ENCODE measurements around the gene MEGF11. TPM values are rescaled to one million over a fixed set of nuclear protein-coding genes. Genes with fewer than 3 reads are reported as not detected.

MEGF11 gene
- polyA plus RNA-seq, 4 donors: 2.1 to 3.0 (median 3.0) TPM

DNA sequence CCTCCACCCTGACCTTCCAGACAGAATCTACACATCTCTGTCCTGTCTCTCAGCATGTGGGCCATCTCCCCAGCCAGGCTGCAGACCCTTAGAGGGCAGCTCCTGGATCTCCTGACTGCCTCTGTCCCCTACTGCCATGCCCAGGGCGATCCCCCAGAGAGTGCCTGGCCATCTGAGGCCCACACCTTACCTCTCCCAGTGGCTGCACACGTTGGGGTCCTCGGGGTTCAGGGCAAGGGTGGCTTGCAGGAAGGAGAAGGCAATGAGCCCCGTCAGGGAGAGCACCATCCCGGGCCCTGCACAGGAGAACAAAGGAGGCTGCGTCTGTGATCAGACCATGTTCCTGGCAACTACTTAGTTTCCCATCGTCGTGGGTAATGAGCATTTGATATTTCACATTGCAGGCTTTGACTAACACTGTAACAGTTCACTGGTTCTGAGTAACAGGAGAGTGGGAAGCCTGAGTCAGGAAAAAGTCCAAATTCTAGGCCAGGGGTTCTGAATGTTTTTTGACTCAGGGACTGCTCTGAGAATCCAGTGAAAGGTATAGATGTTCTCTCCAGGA lies 125.4 kb downstream of the MEGF11 start:
- no peak for DNase-seq (ENCODE audit: low read depth in 4 of 4, low spot score in 2 of 4)

DNA sequence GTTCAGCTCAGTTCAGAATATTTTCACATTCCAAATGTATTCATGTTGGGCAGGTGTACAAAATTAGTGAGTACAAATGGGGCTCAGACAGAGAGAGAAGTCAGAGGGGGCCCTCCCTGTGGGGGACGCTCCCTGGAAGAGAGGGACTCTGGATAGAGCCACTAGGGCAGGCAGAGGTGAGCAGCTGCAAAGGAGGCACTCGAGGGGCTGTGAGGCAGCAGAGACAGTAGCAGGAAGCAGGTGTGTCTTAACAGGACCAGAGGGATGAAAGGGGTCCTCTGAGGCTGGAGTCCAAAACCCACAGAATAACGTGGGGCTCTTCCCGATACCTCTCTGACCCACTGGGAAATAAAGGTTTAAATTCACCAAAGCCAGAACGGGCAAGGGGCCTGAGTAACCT lies 127.1 kb downstream of the MEGF11 start:
- DNase-seq (ENCODE audit: low read depth in 4 of 4, low spot score in 2 of 4): no peak

DNA sequence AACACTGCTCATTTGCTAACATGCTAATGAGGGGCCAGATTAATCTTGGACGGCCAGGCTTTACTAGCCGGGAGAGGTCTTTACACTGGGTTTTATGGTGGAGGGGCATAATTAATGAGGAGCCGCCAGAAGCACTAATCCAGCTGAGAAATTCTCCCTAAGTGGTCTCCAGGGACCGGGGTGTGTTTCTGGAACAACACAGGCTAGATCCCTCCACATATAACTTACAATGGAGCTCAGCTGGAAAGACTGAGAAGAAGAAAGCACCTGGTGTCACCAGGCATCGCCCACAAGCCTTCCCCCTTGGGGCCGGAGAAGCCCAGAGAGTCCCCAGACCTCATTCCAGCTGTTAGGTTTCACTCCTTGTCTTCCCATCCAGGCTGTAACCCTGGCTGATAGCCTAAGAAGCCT lies 127.5 kb downstream of the MEGF11 start:
- DNase-seq (ENCODE audit: low read depth in 4 of 4, low spot score in 2 of 4): no peak

DNA sequence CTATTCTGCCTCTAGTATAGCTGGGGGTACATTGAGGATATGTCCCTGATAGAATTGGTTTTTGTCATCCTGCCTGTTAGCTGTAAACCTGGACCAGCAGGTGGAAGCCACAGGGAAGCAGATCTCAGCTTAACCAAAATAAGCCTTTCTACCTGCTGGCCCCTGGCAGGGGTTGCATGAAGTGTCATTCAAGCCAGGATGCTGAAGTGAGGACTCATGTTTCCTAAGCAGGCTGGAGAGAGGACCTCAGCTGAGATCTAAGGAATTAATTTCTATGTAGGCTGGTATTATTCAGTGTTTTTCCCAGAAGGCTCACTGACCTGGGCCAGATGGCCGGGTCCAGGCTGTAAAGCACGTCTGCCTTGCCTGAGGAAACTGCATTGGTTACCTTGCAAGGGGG lies 128.9 kb downstream of the MEGF11 start:
- DNase-seq (ENCODE audit: low read depth in 4 of 4, low spot score in 2 of 4): no peak

- no peak for DNase-seq (ENCODE audit: low read depth in 4 of 4, low spot score in 2 of 4)
Observed at GRCh38 chr15:66123799-66124198, 129.8 kb downstream of the MEGF11 start.

- no peak for DNase-seq (ENCODE audit: low read depth in 4 of 4, low spot score in 2 of 4)
Observed at GRCh38 chr15:66120422-66120821, 133.1 kb downstream of the MEGF11 start.

- no peak for DNase-seq (ENCODE audit: low read depth in 4 of 4, low spot score in 2 of 4)
Observed at GRCh38 chr15:66117841-66118240, 135.7 kb downstream of the MEGF11 start.

- no peak for DNase-seq (ENCODE audit: low read depth in 4 of 4, low spot score in 2 of 4)
Observed at GRCh38 chr15:66115568-66116206, 137.9 kb downstream of the MEGF11 start.

GRCh38 chr15:66114863-66115425 lies 138.6 kb downstream of the MEGF11 start:
- no peak for DNase-seq (ENCODE audit: low read depth in 4 of 4, low spot score in 2 of 4)

GRCh38 chr15:66112388-66112787 lies 141.2 kb downstream of the MEGF11 start:
- no peak for DNase-seq (ENCODE audit: low read depth in 4 of 4, low spot score in 2 of 4)

GRCh38 chr15:66111363-66111762 lies 142.2 kb downstream of the MEGF11 start:
- DNase-seq (ENCODE audit: low read depth in 4 of 4, low spot score in 2 of 4): no peak

- no peak for DNase-seq (ENCODE audit: low read depth in 4 of 4, low spot score in 2 of 4)
Observed at GRCh38 chr15:66110864-66111263, 142.7 kb downstream of the MEGF11 start.

DNA sequence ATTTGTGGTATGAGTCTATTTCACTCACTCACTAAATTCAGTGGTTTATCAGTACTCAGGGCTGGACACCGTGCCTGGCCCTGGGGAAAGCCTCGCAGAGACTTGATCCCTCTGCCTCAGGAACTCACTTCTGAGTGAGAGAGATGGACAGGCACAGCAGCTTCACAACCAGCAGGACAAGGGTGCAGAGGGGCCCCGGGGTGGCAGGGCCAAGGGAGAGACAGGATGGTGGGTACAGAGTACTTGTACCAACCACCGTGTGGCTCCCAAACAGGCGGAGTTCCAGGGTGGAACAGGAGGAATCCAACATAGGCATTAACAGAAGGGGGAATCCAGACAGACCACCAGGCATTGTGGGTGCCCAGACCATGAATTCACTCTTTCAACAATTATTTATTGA lies 143.7 kb downstream of the MEGF11 start:
- DNase-seq (ENCODE audit: low read depth in 4 of 4, low spot score in 2 of 4): no peak

DNA sequence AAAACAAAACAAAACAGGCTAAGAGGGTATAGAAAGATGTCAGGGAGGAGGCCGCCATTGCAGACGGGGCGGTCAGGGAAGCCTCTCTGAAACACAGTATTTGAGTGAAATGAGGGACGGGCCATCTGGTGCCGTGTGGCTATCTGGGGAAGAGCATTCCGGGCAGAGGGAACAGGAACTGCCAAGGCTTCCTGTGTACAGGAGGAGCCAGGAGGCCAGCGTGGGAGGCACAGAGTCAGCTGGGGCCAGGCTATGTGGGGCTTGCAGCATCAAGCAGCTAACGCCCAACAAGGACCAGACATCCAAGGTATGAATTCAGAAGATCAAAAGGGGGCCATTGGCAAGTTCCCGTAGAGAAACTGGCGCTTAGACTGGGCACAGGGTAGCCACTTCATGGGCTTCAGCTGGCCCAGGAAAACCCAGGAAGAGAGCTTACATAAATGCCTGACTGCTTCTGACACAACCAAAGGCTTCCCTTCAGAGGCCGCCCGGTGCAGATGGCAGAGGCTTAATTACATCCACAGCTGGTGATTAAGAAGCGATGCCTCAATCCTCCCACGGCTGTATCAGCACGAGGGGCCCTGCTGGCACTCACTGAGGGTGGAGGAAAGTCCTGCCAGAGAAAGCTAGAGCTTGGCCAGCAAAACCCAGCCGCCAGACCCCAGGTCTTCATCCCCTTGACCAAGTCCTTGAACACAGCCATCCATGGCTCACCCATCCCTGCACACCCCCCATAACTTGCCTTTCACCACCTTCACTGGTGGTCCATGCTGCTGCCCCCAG lies 144.9 kb downstream of the MEGF11 start:
- no peak for DNase-seq (ENCODE audit: low read depth in 4 of 4, low spot score in 2 of 4)

GRCh38 chr15:66107070-66107469 lies 146.5 kb downstream of the MEGF11 start:
- no peak for DNase-seq (ENCODE audit: low read depth in 4 of 4, low spot score in 2 of 4)

GRCh38 chr15:66105286-66106265 lies 148.0 kb downstream of the MEGF11 start:
- DNase-seq (ENCODE audit: low read depth in 4 of 4, low spot score in 2 of 4): no peak

GRCh38 chr15:66103293-66103590 lies 150.3 kb downstream of the MEGF11 start:
- DNase-seq (ENCODE audit: low read depth in 4 of 4, low spot score in 2 of 4): no peak

DNA sequence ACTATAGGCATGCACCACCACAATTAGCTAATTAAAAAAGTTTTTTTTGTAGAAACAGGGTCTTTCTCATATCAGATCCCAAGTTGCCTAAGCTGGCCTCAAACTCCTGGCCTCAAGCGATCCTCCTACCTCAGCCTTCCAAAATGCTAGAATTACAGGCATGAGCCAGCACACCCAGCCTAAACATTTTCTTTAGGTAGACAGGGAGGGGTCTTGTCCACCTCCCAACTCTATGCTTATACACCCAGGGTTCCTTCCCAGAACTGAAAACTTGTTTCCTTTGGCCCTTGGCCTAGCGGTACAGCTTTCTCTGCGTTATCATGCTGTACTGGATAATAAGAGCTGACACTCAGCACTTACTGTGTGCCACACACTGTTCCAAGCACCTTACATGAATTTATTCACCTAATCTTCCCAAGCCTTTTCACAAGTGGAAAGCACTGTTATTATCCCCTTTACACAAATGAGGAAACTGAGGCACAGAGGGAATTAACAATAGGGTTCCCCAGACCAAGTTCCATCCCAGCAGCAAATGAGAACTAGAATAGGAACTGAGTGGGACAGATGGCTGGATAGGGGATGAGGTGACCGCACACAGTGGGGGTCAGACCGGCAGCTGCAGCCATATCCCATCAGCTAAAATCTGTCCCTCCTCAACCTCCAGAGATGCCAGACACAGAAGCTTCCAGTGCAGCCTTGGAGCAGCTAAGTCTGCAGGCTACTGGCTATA lies 150.8 kb downstream of the MEGF11 start:
- DNase-seq (ENCODE audit: low read depth in 4 of 4, low spot score in 2 of 4): no peak

DNA sequence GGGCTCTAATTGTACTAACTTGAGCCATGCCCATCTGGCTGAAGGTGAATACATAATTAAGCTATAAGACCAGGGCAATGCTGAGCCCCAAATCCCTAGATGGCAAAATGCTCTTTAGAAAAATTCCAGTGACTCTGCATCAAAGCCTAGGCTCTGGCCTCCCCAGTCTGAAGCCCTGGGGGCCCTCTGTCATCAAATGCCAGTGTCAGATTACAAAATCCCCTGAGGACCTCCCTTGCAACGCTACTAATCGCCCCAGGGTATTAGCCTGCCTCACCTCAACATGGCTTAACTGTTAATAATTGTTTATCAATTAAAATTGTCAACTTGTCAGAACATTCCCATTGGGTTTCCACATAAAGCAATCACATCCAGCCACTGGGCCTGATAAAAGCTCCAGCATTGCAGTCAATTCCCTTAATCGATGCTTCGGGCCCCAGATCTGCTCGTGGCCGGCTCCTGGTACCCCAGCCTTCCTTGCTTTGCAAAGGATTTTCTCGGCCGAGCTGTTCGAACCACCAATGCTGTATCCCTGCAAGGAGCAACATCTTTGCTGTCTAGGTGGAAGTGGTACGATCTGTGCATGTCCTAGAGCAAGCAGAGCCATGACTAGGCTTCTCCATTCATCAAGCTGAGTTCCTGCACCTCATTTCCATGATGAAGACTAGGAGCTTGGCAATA lies 151.7 kb downstream of the MEGF11 start:
- DNase-seq (ENCODE audit: low read depth in 4 of 4, low spot score in 2 of 4): no peak

All from left renal cortex interstitium (tissue), 4 donors.